ENCODE measurements around the gene CENPK.
A peak's percentile ranks its signal among the peaks of the same experiment; 100 is the strongest.

CENPK gene

DNA sequence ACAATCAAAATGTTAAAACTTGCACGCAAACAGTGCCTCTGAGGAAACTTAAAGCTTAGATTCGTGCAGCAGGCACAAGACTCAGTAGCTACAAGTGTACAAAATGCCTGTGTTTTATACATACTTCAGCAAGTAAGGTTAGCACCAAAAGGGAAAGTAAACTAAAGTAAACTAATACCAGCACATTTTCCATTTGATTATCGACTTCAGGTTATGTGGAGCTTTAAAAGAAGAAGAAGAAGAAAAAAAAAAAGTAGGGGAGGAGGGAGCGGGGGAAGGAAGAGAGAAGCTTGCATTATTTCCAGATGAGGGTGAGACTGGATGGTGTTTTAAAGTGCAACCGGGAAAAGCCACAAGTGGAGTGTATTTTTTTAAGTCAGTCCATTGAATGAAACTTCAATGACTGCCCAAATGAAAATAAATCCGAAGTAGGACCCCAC lies 80.7 kb downstream of the CENPK start:
- Mint-ChIP-seq H3K4me3 (no peak overlapping the region), H3K36me3 (ENCODE audit: low read depth) (no peaks in the 10 kb centered on the region), H3K27me3 (no peaks in the 10 kb centered on the region), H3K27ac (peak overlapping the region; percentile 93), H3K9me3 (no peaks in the 10 kb centered on the region), H3K4me1 (ENCODE audit: low read depth) (peaks cover 14% of the 10 kb centered on the region)

DNA sequence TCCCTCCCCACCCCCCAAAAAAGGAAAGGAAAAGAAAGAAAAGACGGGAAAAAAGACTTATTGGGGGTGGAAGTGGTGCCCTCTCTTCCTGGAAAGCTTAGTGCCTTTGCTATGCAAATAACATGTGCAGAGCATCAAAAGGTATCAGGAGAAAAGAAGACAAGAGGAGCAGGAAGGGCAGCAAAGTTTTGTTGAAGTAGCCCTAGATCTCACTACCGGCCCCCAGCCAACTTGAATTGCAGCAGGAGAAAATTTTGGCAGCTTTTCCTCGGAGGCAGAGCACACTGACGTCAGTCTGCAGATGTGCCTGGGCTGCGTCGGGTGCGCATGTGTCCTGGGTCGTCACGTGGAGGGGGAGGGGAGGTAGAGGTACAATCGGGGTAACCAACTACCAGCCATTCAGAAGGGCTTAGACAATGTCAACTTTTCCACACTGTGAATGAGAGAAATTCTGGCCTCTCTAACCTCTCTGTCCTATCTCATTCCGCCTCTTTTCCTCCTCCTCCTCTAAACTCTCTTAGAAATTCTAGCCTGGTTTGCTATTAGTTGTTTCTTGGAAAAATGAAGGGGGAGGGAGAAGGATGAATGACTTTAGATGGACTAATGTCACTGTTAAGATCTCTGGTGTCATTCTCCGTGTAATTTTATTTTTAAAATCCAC lies 81.2 kb downstream of the CENPK start, which contains the start of gene ADAMTS6:
TSS of gene ADAMTS6 (minus strand) at position 286 of the 661 bp plus-strand sequence. CDS start 8,247 bp downstream, outside the sequence.
- Mint-ChIP-seq H3K4me1 (ENCODE audit: low read depth) (peaks cover 14% of the 10 kb centered on the region), H3K27me3 (no peaks in the 10 kb centered on the region), H3K36me3 (ENCODE audit: low read depth) (no peaks in the 10 kb centered on the region), H3K4me3 (no peak within 1 kb of the TSS), H3K9me3 (no peaks in the 10 kb centered on the region), H3K27ac (peak within 1 kb of the TSS; percentile 93)

DNA sequence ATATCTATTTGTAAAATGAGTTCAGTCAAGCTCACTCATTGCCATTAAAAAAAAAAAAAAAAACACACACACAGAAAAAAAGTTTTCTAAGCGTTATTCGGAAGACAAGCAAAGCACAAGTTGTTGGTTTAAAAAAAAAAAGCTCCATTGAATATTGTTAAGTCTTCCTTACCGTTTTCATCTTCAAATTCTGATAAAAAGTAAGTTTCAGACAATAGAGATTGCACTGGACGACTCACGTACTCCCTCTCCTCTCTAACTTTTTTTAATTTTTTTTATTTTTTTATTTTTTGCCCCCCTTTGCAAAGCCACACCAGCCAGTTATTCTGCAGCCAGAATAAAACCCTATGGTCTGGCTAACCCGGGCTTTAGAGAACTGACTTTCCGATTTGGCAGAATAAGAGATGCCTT lies 81.8 kb downstream of the CENPK start:
- peak overlapping the region; percentile 93 for H3K27ac Mint-ChIP-seq
- H3K9me3 Mint-ChIP-seq, result no peaks in the 10 kb centered on the region
- no peak overlapping the region for H3K4me3 Mint-ChIP-seq

DNA sequence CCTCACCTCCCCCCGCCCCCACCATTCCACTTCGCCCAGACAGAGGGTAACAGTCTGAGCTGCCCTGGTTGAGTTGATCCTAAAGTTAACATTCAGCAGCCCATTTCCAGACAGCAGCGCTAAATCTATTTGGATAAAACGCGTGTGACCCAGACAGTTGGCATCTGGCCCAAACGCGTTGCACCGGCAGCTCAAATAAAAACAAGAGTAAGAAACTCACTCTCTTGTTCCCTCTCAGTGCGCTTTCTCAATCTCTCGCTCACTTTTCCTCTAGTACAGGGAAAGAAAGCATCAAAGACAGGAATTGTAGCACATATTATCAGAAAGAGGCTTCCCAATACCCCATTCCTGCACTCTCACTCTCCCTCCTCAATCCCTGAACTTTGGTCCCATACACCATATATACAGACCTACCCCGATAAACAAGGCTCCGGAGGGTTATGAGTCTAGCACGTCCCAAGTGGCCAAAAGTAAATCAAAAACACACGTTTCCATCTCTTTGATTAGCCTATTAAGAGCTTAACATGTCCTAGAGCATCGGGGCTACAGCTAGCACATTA lies 82.6 kb downstream of the CENPK start:
- H3K27me3 Mint-ChIP-seq, result no peaks in the 10 kb centered on the region
- H3K27ac Mint-ChIP-seq, result no peak overlapping the region
- H3K4me1 Mint-ChIP-seq (ENCODE audit: low read depth), result peaks cover 14% of the 10 kb centered on the region
- no peaks in the 10 kb centered on the region for H3K9me3 Mint-ChIP-seq
- no peaks in the 10 kb centered on the region for H3K36me3 Mint-ChIP-seq (ENCODE audit: low read depth)
- H3K4me3 Mint-ChIP-seq, result no peak overlapping the region

More for the DNA sequence above, 81.8 kb downstream of the CENPK start:
- Mint-ChIP-seq H3K27me3 (no peaks in the 10 kb centered on the region), H3K4me1 (ENCODE audit: low read depth) (peaks cover 14% of the 10 kb centered on the region), H3K36me3 (ENCODE audit: low read depth) (no peaks in the 10 kb centered on the region)

DNA sequence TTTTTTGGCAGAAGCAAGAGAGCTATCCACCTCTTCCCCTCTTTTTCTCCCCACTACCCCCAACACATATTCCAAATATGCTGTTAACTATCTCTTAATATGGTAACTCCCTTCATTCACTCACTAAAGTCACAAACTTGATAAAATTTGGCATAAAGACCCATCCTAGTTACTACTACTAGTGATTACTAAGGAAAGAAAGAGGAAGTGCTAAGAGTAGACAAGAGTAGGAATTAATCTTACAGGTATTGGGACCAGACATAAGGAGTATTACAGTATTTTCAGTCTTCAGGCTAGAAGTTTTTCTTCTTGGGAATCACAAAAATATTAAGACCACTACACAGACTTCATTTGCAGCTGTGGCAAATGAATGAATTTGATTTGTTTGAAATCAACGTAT lies 83.4 kb downstream of the CENPK start:
- H3K4me3 Mint-ChIP-seq, result no peak overlapping the region
- peaks cover 14% of the 10 kb centered on the region for H3K4me1 Mint-ChIP-seq (ENCODE audit: low read depth)
- H3K27me3 Mint-ChIP-seq, result no peaks in the 10 kb centered on the region
- no peaks in the 10 kb centered on the region for H3K9me3 Mint-ChIP-seq
- no peak overlapping the region for H3K27ac Mint-ChIP-seq
- H3K36me3 Mint-ChIP-seq (ENCODE audit: low read depth), result no peaks in the 10 kb centered on the region

DNA sequence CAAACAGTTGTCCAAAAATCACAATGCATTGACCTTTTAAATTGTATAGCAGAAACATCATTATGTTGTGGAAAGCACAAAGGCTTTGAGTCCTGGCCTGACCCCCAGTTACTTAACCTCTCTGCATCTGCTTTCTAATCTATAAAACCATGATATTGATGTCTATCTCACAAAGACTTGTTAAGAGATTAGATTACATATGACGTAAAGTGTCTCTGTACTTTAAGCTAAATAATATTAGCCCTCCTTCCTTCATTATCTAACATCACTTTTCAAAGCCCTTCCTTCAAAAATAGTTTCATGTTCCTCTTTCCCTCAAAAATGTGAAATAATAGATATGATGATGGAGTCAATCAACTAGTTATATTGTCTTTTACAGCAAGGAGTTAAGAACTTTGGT lies 84.6 kb downstream of the CENPK start:
- peaks cover 12% of the 10 kb centered on the region for H3K4me1 Mint-ChIP-seq (ENCODE audit: low read depth)
- no peak overlapping the region for H3K4me3 Mint-ChIP-seq
- no peaks in the 10 kb centered on the region for H3K36me3 Mint-ChIP-seq (ENCODE audit: low read depth)
- no peak overlapping the region for H3K27ac Mint-ChIP-seq
- no peaks in the 10 kb centered on the region for H3K27me3 Mint-ChIP-seq
- H3K9me3 Mint-ChIP-seq, result no peaks in the 10 kb centered on the region

DNA sequence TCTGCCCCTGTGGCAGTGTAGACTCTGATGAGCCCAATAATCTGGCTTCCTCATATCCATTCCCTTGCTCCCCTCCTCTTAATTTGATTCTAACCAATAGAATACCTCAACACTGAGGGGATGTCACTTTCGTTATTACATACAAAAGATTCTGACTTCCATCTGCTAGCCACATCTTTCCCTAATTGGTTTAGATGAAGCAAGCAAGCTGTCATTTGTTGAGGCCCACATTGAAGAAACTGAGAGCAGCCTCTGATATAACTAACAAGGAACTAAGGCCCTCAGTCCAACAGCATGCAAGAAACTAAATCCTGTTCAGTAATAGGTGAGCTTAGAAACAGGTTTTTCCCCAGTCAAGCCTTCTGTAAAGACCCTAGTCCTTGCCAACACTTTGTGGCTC lies 87.1 kb downstream of the CENPK start:
- no peak overlapping the region for H3K27ac Mint-ChIP-seq
- no peaks in the 10 kb centered on the region for H3K9me3 Mint-ChIP-seq
- no peaks in the 10 kb centered on the region for H3K36me3 Mint-ChIP-seq (ENCODE audit: low read depth)
- H3K27me3 Mint-ChIP-seq, result no peaks in the 10 kb centered on the region
- no peak overlapping the region for H3K4me3 Mint-ChIP-seq
- H3K4me1 Mint-ChIP-seq (ENCODE audit: low read depth), result no peaks in the 10 kb centered on the region

DNA sequence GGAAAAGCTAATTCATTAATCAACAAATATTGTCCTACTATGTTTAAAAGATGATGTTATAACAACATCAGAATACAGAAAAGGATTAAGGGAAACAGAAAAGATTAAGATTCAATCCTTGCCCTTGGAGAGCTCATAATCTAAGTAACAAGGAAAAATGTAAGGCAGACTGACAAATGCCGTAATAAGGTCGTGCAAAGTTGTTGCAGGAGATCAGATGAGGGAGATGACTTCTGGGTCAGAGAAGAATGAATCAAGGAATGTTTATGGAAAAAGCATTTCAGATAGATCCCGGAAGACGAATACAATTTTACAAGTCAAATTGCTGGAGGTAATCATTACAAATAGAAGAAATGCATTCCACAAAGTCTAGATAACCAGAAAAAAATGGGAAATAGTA lies 87.6 kb downstream of the CENPK start:
- Mint-ChIP-seq H3K9me3 (no peaks in the 10 kb centered on the region), H3K27ac (no peak overlapping the region), H3K4me3 (no peak overlapping the region), H3K27me3 (no peaks in the 10 kb centered on the region), H3K36me3 (ENCODE audit: low read depth) (no peaks in the 10 kb centered on the region), H3K4me1 (ENCODE audit: low read depth) (no peaks in the 10 kb centered on the region)

DNA sequence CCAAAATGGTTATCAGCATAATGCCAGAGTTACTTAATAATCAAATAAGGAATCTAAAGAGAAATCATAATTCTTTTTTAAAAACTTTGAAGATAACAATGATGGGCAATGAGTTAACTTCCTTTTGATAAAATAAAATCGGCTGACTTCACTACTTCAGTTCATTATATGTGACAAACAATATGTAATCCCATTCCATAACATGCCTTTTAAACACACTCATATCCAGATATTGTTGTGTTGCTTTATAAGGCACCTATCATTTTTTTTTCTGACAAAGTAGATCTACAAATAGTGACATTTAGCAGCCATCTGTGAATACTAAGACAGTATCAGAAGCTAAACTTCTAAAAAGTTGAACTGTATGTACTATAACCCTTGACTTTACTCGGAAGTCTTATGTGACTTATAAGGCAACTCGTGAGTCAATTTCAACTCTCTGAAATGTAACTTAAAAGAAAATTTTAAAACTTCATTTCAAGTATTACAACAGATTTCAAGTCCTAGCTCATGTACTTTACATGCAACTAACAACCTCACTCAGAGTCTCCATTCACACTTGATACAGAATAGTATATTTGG lies 88.7 kb downstream of the CENPK start:
- no peak overlapping the region for H3K27ac Mint-ChIP-seq
- H3K4me1 Mint-ChIP-seq (ENCODE audit: low read depth), result no peaks in the 10 kb centered on the region

DNA sequence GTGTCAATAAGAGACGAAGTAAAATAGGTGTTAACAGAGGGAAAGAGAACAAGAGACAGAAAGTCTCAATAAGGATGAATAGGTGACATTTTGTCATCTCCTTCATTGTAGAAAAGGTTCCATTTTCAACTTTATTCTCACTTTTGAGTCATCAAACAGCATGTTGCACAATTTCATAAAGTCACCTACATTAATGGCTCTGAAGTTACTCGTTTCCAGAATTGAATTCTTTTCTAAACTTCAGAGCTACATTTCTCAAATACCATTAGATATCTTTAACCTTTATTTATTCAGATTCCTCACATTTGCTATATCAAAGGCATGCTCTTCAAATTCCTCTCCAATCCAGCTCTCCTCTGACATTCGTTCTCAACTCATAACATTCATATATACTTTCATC lies 94.3 kb downstream of the CENPK start:
- Mint-ChIP-seq H3K36me3 (ENCODE audit: low read depth) (no peaks in the 10 kb centered on the region), H3K4me1 (ENCODE audit: low read depth) (peaks cover 6% of the 10 kb centered on the region), H3K27ac (no peak overlapping the region), H3K4me3 (no peak overlapping the region), H3K27me3 (no peaks in the 10 kb centered on the region), H3K9me3 (no peaks in the 10 kb centered on the region)

More for the DNA sequence above, 88.7 kb downstream of the CENPK start:
- Mint-ChIP-seq H3K9me3 (no peaks in the 10 kb centered on the region), H3K36me3 (ENCODE audit: low read depth) (no peaks in the 10 kb centered on the region), H3K27me3 (no peaks in the 10 kb centered on the region), H3K4me3 (no peak overlapping the region)

All from stimulated activated naive CD8-positive, alpha-beta T cell treated with anti-CD3 and anti-CD28 coated beads, Interleukin-15, Interleukin-2, amounts not matched to agents 100 ng/mL and 50 ng/mL, for 24 hours (primary cell).